GM23338 (cell line): Measurements from ENCODE around the gene DDX39A. TPM values are rescaled to one million over a fixed set of nuclear protein-coding genes. Genes with fewer than 3 reads are reported as not detected.
A peak's percentile ranks its signal among the peaks of the same experiment; 100 is the strongest.

Source experiments
- ATAC-seq: fragments of 200-7000 bp; cut with Tn5 transposase; 3 replicates; pipeline ENCODE4 v1.9.1; 2020
- DNase-seq: peaks from one replicate; pipeline ENCODE4 v3.0.0-alpha.2; 2015; ENCODE audit warnings: low spot score
- H2AFZ ChIP-seq: fragments of 200-600 bp; sonication (generic); 2 replicates; pipeline ENCODE4 v1.8.0; 2016; ENCODE audit warnings: antibody characterized with exemption, mild to moderate bottlenecking, moderate library complexity
- H3F3A ChIP-seq: fragments of 200-600 bp; sonication (generic); replicated peaks from 2 replicates; pipeline ENCODE4 v1.8.0; 2017; ENCODE audit warnings: antibody characterized with exemption, mixed run types, low read depth
- H3K27ac ChIP-seq: fragments of 200-600 bp; sonication (generic); 2 replicates; pipeline ENCODE4 v1.6.1; 2016; ENCODE audit warnings: low read depth
- H3K27me3 ChIP-seq: fragments of 200-600 bp; sonication (generic); 2 replicates; pipeline ENCODE4 v1.8.0; 2016; ENCODE audit warnings: mild to moderate bottlenecking, mixed run types, moderate library complexity; ENCODE audit not compliant: insufficient read depth
- H3K36me3 ChIP-seq: fragments of 200-600 bp; sonication (generic); 2 replicates; pipeline ENCODE4 v1.8.0; 2016; ENCODE audit warnings: mild to moderate bottlenecking; ENCODE audit not compliant: insufficient read depth
- H3K4me1 ChIP-seq: fragments of 200-600 bp; sonication (generic); 2 replicates; pipeline ENCODE4 v1.8.0; 2016; ENCODE audit warnings: mild to moderate bottlenecking, moderate library complexity; ENCODE audit not compliant: insufficient read depth
- H3K4me2 ChIP-seq: fragments of 200-600 bp; sonication (generic); 2 replicates; pipeline ENCODE4 v1.7.1; 2017; ENCODE audit warnings: mixed run types
- H3K4me3 ChIP-seq: fragments of 200-600 bp; sonication (generic); 2 replicates; pipeline ENCODE4 v1.6.1; 2016; ENCODE audit warnings: mixed run types
- H3K79me2 ChIP-seq: fragments of 200-600 bp; sonication (generic); replicated peaks from 2 replicates; pipeline ENCODE4 v1.8.0; 2017; ENCODE audit warnings: mild to moderate bottlenecking; ENCODE audit not compliant: insufficient read depth
- H3K9me2 ChIP-seq: fragments of 200-600 bp; sonication (generic); 2 replicates; pipeline ENCODE4 v1.8.0; 2017; ENCODE audit not compliant: insufficient read depth
- H4K20me1 ChIP-seq: fragments of 200-600 bp; sonication (generic); replicated peaks from 2 replicates; pipeline ENCODE4 v1.8.0; 2017; ENCODE audit warnings: mild to moderate bottlenecking; ENCODE audit not compliant: insufficient read depth
- H3K27ac Mint-ChIP-seq: 2 replicates; pipeline ENCODE4 v1.8.0; 2020; ENCODE audit warnings: inconsistent platforms, mild to moderate bottlenecking, moderate library complexity, mixed read lengths
- H3K27me3 Mint-ChIP-seq: 3 replicates; pipeline ENCODE4 v1.8.0; 2022; ENCODE audit warnings: low read depth, mild to moderate bottlenecking, moderate library complexity, mixed read lengths, inconsistent platforms; ENCODE audit not compliant: insufficient read depth, poor library complexity
- H3K36me3 Mint-ChIP-seq: 3 replicates; pipeline ENCODE4 v1.8.0; 2021; ENCODE audit warnings: low read depth, mild to moderate bottlenecking, inconsistent platforms, moderate library complexity, mixed read lengths
- H3K4me1 Mint-ChIP-seq: 3 replicates; pipeline ENCODE4 v1.8.0; 2020; ENCODE audit warnings: mild to moderate bottlenecking, inconsistent platforms, mixed read lengths
- H3K4me3 Mint-ChIP-seq: 3 replicates; pipeline ENCODE4 v1.8.0; 2021; ENCODE audit warnings: moderate library complexity, mild to moderate bottlenecking, inconsistent platforms, mixed read lengths
- H3K9me3 Mint-ChIP-seq: 3 replicates; pipeline ENCODE4 v1.8.0; 2020; ENCODE audit warnings: moderate library complexity, mild to moderate bottlenecking, inconsistent platforms, mixed read lengths
- CREB1 ChIP-seq: fragments of 250-450 bp; sonication (Bioruptor Pico); IDR thresholded peaks from 2 replicates; pipeline ENCODE4 v1.5.0; 2020; ENCODE audit warnings: low read depth, mild to moderate bottlenecking, moderate library complexity
- EZH2 ChIP-seq: fragments of 200-600 bp; sonication (generic); IDR thresholded peaks from one replicate; pipeline ENCODE4 v1.8.0; 2017; ENCODE audit warnings: antibody characterized with exemption, mild to moderate bottlenecking, low read depth; ENCODE audit not compliant: unreplicated experiment
- EZH2phosphoT487 ChIP-seq: fragments of 200-600 bp; sonication (generic); IDR thresholded peaks from one replicate; pipeline ENCODE4 v1.8.1; 2018; ENCODE audit warnings: antibody characterized with exemption; ENCODE audit not compliant: unreplicated experiment
- NANOG ChIP-seq: IDR thresholded peaks from 2 replicates; pipeline ENCODE4 v1.6.1; 2016; ENCODE audit warnings: antibody characterized with exemption, borderline replicate concordance
- POLR2AphosphoS5 ChIP-seq: IDR thresholded peaks from 2 replicates; pipeline ENCODE4 v1.6.1; 2016; ENCODE audit warnings: antibody characterized with exemption, low read depth
- ZNF114 ChIP-seq: fragments of 250-450 bp; sonication (Bioruptor Pico); IDR thresholded peaks from 2 replicates; pipeline ENCODE4 v1.5.0; 2020; ENCODE audit warnings: mild to moderate bottlenecking, moderate library complexity
- polyA plus RNA-seq: library from polyadenylated mRNA; unstranded; fragments of >200 nt; fragmentation: Nextera tagmentation; extraction: Ambion mirVana; gene quantifications from 2 replicates; pipeline ENCODE4 v1.2.1, GENCODE V29; 2016
- total RNA-seq: library from RNA; depleted of rRNA; stranded (reverse); fragments of >200 nt; shearing (Covaris generic); gene quantifications from 2 replicates; pipeline ENCODE4 v1.2.3, GENCODE V29; 2014
- TF ChIP-seq, protein P1 (sequence below): IDR thresholded peaks from one replicate; pipeline ENCODE4 v1.6.1; 2018; ENCODE audit warnings: antibody characterized with exemption; ENCODE audit not compliant: unreplicated experiment
- TF ChIP-seq, protein P2 (sequence below): fragments of 250-450 bp; sonication (Bioruptor Pico); IDR thresholded peaks from 2 replicates; pipeline ENCODE4 v1.5.0; 2020; ENCODE audit warnings: mild to moderate bottlenecking, moderate library complexity
- TF ChIP-seq, protein P3 (sequence below), 2 experiments: fragments of 200-600 bp in 1 of 2; sonication (generic) in 1 of 2; conservative IDR thresholded peaks; 2 replicates each; pipeline versions ENCODE4 v1.5.1 to v1.6.1; 2016 to 2017; ENCODE audit warnings: antibody characterized with exemption in 2 of 2, low read depth in 2 of 2, mild to moderate bottlenecking in 2 of 2, moderate library complexity in 1 of 2

The DDX39A gene
- total and polyA plus RNA-seq, 2 experiments from 2014 or later = 195 to 196 TPM

DNA sequence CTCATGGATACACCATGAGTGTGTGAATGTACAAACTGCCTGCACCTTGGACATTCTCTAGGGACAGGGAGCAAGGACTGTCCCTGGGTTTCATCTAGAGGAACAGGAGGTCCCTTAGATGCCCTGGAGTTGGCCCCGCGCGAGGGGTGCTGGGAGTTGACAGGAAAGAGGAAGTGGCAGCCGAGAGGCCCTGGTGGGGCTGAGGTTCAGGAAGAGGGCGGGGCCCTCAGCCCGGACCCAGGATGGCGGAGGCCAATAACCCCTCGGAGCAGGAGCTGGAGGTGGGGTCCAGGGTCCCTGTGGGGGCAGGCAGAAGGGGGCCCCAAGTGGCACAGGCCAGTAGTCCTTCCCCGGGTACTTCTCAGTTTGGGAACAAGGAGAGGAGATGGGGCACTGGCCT, 20.9 kb upstream of the DDX39A start:
- TF ChIP-seq EZH2phosphoT487 = no peak
- peaks cover 32% of the 10 kb centered on the region for H3K36me3 Mint-ChIP-seq
- H3K27ac ChIP-seq = no peak overlapping the region
- H3K27me3 ChIP-seq = no peaks in the 10 kb centered on the region
- H3K4me1 Mint-ChIP-seq = peaks cover 5% of the 10 kb centered on the region; the same call in 2 of the 3 replicates
- no peak overlapping the region for H3K4me3 ChIP-seq
- H3K36me3 ChIP-seq = peaks cover 11% of the 10 kb centered on the region
- H3K27me3 Mint-ChIP-seq = peaks cover 14% of the 10 kb centered on the region
- H4K20me1 ChIP-seq = peaks cover 10% of the 10 kb centered on the region
- H2AFZ ChIP-seq = no peak overlapping the region
- peak; percentile 37; the same call in 2 of the 3 replicates for ATAC-seq
- no peaks in the 10 kb centered on the region for H3K9me2 ChIP-seq
- peaks cover 42% of the 10 kb centered on the region for H3K79me2 ChIP-seq
- H3K4me3 Mint-ChIP-seq = no peak overlapping the region
- no peak overlapping the region; the same call in 1 of the 2 replicates for H3K27ac Mint-ChIP-seq
- H3K9me3 Mint-ChIP-seq = no peaks in the 10 kb centered on the region; the same call in 2 of the 3 replicates
- DNase-seq = peak; percentile 35
- peaks cover 10% of the 10 kb centered on the region; the same call in 1 of the 2 replicates for H3F3A ChIP-seq
- H3K4me1 ChIP-seq = no peaks in the 10 kb centered on the region
- no peak overlapping the region for H3K4me2 ChIP-seq

DNA sequence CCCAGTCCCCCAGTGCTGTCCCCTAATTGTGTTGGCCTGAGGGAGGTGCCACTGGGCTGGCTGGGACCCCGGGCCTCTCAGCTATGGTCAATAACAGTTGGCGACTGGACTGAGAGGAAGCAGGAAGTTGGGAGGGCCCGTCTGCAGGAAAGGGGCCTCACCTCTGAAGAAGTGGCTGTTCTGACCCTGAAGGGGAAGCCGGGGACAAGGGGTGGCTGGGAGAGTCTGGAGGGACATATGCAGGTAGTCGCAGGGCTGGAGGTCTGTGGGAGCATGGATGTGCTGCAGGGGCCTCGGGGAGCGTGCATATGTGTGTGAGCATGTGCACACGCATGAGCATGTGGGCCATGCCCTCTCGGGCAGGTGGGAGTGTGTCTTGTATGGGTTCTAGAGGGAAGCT, 19.9 kb upstream of the DDX39A start:
- TF ChIP-seq CREB1 (no peak), EZH2 (no peak), POLR2AphosphoS5 (no peak), NANOG (no peak), EZH2phosphoT487 (no peak), ZNF114 (CRISPR knock-in tag) (no peak)
- TF ChIP-seq, protein P1, sequence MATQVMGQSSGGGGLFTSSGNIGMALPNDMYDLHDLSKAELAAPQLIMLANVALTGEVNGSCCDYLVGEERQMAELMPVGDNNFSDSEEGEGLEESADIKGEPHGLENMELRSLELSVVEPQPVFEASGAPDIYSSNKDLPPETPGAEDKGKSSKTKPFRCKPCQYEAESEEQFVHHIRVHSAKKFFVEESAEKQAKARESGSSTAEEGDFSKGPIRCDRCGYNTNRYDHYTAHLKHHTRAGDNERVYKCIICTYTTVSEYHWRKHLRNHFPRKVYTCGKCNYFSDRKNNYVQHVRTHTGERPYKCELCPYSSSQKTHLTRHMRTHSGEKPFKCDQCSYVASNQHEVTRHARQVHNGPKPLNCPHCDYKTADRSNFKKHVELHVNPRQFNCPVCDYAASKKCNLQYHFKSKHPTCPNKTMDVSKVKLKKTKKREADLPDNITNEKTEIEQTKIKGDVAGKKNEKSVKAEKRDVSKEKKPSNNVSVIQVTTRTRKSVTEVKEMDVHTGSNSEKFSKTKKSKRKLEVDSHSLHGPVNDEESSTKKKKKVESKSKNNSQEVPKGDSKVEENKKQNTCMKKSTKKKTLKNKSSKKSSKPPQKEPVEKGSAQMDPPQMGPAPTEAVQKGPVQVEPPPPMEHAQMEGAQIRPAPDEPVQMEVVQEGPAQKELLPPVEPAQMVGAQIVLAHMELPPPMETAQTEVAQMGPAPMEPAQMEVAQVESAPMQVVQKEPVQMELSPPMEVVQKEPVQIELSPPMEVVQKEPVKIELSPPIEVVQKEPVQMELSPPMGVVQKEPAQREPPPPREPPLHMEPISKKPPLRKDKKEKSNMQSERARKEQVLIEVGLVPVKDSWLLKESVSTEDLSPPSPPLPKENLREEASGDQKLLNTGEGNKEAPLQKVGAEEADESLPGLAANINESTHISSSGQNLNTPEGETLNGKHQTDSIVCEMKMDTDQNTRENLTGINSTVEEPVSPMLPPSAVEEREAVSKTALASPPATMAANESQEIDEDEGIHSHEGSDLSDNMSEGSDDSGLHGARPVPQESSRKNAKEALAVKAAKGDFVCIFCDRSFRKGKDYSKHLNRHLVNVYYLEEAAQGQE = no peak
- TF ChIP-seq, protein P2, sequence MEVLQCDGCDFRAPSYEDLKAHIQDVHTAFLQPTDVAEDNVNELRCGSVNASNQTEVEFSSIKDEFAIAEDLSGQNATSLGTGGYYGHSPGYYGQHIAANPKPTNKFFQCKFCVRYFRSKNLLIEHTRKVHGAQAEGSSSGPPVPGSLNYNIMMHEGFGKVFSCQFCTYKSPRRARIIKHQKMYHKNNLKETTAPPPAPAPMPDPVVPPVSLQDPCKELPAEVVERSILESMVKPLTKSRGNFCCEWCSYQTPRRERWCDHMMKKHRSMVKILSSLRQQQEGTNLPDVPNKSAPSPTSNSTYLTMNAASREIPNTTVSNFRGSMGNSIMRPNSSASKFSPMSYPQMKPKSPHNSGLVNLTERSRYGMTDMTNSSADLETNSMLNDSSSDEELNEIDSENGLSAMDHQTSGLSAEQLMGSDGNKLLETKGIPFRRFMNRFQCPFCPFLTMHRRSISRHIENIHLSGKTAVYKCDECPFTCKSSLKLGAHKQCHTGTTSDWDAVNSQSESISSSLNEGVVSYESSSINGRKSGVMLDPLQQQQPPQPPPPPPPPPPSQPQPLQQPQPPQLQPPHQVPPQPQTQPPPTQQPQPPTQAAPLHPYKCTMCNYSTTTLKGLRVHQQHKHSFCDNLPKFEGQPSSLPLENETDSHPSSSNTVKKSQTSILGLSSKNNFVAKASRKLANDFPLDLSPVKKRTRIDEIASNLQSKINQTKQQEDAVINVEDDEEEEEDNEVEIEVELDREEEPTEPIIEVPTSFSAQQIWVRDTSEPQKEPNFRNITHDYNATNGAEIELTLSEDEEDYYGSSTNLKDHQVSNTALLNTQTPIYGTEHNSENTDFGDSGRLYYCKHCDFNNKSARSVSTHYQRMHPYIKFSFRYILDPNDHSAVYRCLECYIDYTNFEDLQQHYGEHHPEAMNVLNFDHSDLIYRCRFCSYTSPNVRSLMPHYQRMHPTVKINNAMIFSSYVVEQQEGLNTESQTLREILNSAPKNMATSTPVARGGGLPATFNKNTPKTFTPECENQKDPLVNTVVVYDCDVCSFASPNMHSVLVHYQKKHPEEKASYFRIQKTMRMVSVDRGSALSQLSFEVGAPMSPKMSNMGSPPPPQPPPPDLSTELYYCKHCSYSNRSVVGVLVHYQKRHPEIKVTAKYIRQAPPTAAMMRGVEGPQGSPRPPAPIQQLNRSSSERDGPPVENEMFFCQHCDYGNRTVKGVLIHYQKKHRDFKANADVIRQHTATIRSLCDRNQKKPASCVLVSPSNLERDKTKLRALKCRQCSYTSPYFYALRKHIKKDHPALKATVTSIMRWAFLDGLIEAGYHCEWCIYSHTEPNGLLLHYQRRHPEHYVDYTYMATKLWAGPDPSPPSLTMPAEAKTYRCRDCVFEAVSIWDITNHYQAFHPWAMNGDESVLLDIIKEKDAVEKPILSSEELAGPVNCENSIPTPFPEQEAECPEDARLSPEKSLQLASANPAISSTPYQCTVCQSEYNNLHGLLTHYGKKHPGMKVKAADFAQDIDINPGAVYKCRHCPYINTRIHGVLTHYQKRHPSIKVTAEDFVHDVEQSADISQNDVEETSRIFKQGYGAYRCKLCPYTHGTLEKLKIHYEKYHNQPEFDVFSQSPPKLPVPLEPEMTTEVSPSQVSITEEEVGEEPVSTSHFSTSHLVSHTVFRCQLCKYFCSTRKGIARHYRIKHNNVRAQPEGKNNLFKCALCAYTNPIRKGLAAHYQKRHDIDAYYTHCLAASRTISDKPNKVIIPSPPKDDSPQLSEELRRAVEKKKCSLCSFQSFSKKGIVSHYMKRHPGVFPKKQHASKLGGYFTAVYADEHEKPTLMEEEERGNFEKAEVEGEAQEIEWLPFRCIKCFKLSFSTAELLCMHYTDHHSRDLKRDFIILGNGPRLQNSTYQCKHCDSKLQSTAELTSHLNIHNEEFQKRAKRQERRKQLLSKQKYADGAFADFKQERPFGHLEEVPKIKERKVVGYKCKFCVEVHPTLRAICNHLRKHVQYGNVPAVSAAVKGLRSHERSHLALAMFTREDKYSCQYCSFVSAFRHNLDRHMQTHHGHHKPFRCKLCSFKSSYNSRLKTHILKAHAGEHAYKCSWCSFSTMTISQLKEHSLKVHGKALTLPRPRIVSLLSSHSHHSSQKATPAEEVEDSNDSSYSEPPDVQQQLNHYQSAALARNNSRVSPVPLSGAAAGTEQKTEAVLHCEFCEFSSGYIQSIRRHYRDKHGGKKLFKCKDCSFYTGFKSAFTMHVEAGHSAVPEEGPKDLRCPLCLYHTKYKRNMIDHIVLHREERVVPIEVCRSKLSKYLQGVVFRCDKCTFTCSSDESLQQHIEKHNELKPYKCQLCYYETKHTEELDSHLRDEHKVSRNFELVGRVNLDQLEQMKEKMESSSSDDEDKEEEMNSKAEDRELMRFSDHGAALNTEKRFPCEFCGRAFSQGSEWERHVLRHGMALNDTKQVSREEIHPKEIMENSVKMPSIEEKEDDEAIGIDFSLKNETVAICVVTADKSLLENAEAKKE (CRISPR knock-in tag) = no peak
- TF ChIP-seq, protein P3, sequence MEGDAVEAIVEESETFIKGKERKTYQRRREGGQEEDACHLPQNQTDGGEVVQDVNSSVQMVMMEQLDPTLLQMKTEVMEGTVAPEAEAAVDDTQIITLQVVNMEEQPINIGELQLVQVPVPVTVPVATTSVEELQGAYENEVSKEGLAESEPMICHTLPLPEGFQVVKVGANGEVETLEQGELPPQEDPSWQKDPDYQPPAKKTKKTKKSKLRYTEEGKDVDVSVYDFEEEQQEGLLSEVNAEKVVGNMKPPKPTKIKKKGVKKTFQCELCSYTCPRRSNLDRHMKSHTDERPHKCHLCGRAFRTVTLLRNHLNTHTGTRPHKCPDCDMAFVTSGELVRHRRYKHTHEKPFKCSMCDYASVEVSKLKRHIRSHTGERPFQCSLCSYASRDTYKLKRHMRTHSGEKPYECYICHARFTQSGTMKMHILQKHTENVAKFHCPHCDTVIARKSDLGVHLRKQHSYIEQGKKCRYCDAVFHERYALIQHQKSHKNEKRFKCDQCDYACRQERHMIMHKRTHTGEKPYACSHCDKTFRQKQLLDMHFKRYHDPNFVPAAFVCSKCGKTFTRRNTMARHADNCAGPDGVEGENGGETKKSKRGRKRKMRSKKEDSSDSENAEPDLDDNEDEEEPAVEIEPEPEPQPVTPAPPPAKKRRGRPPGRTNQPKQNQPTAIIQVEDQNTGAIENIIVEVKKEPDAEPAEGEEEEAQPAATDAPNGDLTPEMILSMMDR (conservative IDR thresholded peaks at IDR 0.05; ENCODE audit: low read depth in 2 of 2) = no peak
- Mint-ChIP-seq H3K27ac (no peak overlapping the region), H3K9me3 (no peaks in the 10 kb centered on the region), H3K36me3 (peaks cover 23% of the 10 kb centered on the region), H3K4me3 (no peak overlapping the region), H3K27me3 (peaks cover 15% of the 10 kb centered on the region), H3K4me1 (peaks cover 13% of the 10 kb centered on the region; the same call in 2 of the 3 replicates)
- no peak overlapping the region for H3K4me2 ChIP-seq
- peaks cover 6% of the 10 kb centered on the region; the same call in 1 of the 2 replicates for H3K4me1 ChIP-seq
- no peak overlapping the region for H3K27ac ChIP-seq
- no peaks in the 10 kb centered on the region for H3K27me3 ChIP-seq
- H3F3A ChIP-seq = peaks cover 12% of the 10 kb centered on the region; the same call in 1 of the 2 replicates
- DNase-seq = no peak
- peaks cover 52% of the 10 kb centered on the region for H3K79me2 ChIP-seq
- H2AFZ ChIP-seq = no peak overlapping the region
- ATAC-seq = no peak
- H4K20me1 ChIP-seq = peaks cover 10% of the 10 kb centered on the region
- peaks cover 2% of the 10 kb centered on the region; the same call in 1 of the 2 replicates for H3K36me3 ChIP-seq
- H3K4me3 ChIP-seq = no peak overlapping the region
- no peaks in the 10 kb centered on the region for H3K9me2 ChIP-seq
